Gastroesophageal sphincter (tissue), 4 donors: ENCODE results near the gene CCAR1. TPM values are rescaled to one million over a fixed set of nuclear protein-coding genes. Genes with fewer than 3 reads are reported as not detected.
"Not testable (repeated sequence)": the region's sequence is repeated elsewhere in the genome, so short reads cannot be mapped to it uniquely, and the experiment has no call there.

Experiments used
- ATAC-seq: fragments of 150-250 bp; one replicate; pipeline ENCODE4 v1.9.1; 2016; ENCODE audit warnings: mild to moderate bottlenecking, moderate library complexity
- H3K27ac ChIP-seq, 4 donors: fragments of 200-600 bp; sonication (generic) in 3 of 4; 1 replicate in 3 of 4; 2 replicates in 1 of 4; pipeline ENCODE4 v1.5.1; 2016 to 2019
- H3K27me3 ChIP-seq: fragments of 200-600 bp; sonication (generic); one replicate; pipeline ENCODE4 v1.5.1; 2019
- H3K36me3 ChIP-seq, 2 donors: fragments of 200-600 bp; sonication (generic); one replicate each; pipeline ENCODE4 v1.5.1; 2019; ENCODE audit warnings: control low read depth in 1 of 2
- H3K4me1 ChIP-seq, 3 donors: fragments of 200-600 bp; sonication (generic); 1 replicate in 2 of 3; 2 replicates in 1 of 3; pipeline ENCODE4 v1.5.1; 2016 to 2019; ENCODE audit warnings: control low read depth in 2 of 3
- H3K4me3 ChIP-seq, 2 donors: fragments of 200-600 bp; sonication (generic); one replicate each; pipeline ENCODE4 v1.5.1; 2019; ENCODE audit warnings: mild to moderate bottlenecking in 1 of 2, moderate library complexity in 1 of 2
- H3K9me3 ChIP-seq, 3 donors: fragments of 200-600 bp; sonication (generic); one replicate each; pipeline ENCODE4 v1.5.1; 2017 to 2019; ENCODE audit warnings: control low read depth in 2 of 3
- EP300 ChIP-seq: sonication (generic); formaldehyde crosslinking; IDR thresholded peaks from one replicate; pipeline ENCODE4 v1.6.1; 2017; ENCODE audit warnings: antibody characterized with exemption, mild to moderate bottlenecking
- POLR2A ChIP-seq, 2 donors: fragments of 450-650 bp; IDR thresholded peaks; one replicate each; pipeline ENCODE4 v1.6.1; 2017; ENCODE audit warnings: antibody characterized with exemption in 2 of 2, mild to moderate bottlenecking in 2 of 2, moderate library complexity in 1 of 2
- POLR2AphosphoS5 ChIP-seq: sonication (generic); formaldehyde crosslinking; IDR thresholded peaks from one replicate; pipeline ENCODE4 v1.6.1; 2017; ENCODE audit warnings: antibody characterized with exemption
- WGBS, 2 donors: methylation state at CpG; one replicate each; pipeline ENCODE4 v1.1.5; 2018; ENCODE audit warnings: low coverage in 1 of 2; 5-methylcytosine and 5-hydroxymethylcytosine counted together
- total RNA-seq, 4 donors: library from RNA; depleted of rRNA; stranded (reverse); fragments of >200 nt; gene quantifications; one replicate each; pipeline ENCODE4 v1.1.0, GENCODE V29; 2016
- TF ChIP-seq, protein P1 (sequence below), 4 experiments: fragments of 200-600 bp in 2 of 4; fragments of 450-650 bp in 2 of 4; sonication (generic) in 1 of 4; IDR thresholded peaks; one replicate each; pipeline ENCODE4 v1.5.1; 2017 to 2019; ENCODE audit warnings: antibody characterized with exemption in 4 of 4, mild to moderate bottlenecking in 2 of 4, moderate library complexity in 2 of 4

Gene CCAR1
- total RNA-seq, 4 donors from 2014 or later: 42.4 to 60.8 (median 54.8) TPM

DNA sequence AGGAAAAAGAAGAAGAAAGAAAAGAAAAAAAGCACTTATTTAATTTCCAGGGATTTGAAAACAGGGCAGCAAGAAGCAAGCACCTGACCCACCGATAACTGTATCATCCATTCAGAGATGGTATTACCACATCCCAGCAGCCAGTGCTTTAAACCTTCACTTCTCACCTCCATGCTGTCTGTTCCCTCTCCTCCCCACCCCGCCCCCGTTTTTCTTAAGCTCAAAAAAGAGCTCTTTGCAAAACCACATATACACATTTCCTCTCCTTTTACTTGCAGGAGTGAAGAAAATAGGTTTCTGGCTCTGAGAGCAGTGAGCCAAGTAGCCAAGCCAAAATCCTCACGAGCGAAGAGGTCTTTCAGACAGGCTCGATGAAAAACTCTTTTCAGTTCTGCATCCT is 108.5 kb downstream of the CCAR1 start:
- no peaks in the 10 kb centered on the region for H3K36me3 ChIP-seq
- no peak for ATAC-seq
- H3K4me1 ChIP-seq: peaks cover 0 to 16% (median 3%) of the 10 kb centered on the region in 3 donors
- H3K27ac ChIP-seq: no peak overlapping the region
- TF ChIP-seq, protein P1, sequence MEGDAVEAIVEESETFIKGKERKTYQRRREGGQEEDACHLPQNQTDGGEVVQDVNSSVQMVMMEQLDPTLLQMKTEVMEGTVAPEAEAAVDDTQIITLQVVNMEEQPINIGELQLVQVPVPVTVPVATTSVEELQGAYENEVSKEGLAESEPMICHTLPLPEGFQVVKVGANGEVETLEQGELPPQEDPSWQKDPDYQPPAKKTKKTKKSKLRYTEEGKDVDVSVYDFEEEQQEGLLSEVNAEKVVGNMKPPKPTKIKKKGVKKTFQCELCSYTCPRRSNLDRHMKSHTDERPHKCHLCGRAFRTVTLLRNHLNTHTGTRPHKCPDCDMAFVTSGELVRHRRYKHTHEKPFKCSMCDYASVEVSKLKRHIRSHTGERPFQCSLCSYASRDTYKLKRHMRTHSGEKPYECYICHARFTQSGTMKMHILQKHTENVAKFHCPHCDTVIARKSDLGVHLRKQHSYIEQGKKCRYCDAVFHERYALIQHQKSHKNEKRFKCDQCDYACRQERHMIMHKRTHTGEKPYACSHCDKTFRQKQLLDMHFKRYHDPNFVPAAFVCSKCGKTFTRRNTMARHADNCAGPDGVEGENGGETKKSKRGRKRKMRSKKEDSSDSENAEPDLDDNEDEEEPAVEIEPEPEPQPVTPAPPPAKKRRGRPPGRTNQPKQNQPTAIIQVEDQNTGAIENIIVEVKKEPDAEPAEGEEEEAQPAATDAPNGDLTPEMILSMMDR (IDR thresholded peaks at IDR 0.05): no peak
- no peak for TF ChIP-seq POLR2A (IDR thresholded peaks at IDR 0.05)
- no peak for TF ChIP-seq POLR2AphosphoS5
- no peak for TF ChIP-seq EP300
- 63 to 65% methylated on average over 4 to 6 of the region's 6 CpGs for WGBS, 2 donors
- H3K9me3 ChIP-seq: no peaks in the 10 kb centered on the region
- H3K27me3 ChIP-seq: no peaks in the 10 kb centered on the region
- no peak overlapping the region for H3K4me3 ChIP-seq

- Histone ChIP-seq H3K4me1 (peaks cover 0 to 16% (median 3%) of the 10 kb centered on the region in 3 donors), H3K27me3 (no peaks in the 10 kb centered on the region), H3K4me3 (no peak overlapping the region), H3K36me3 (no peaks in the 10 kb centered on the region), H3K9me3 (no peaks in the 10 kb centered on the region), H3K27ac (no peak overlapping the region)
- no peak for ATAC-seq
- WGBS, 2 donors: 90% methylated on average over 2 to 6 of the region's 6 CpGs
- TF ChIP-seq EP300 (no peak), POLR2AphosphoS5 (no peak), POLR2A (IDR thresholded peaks at IDR 0.05) (no peak)
- TF ChIP-seq, protein P1 (IDR thresholded peaks at IDR 0.05): no peak
Observed at GRCh38 chr10:68829952-68830351, 108.9 kb downstream of the CCAR1 start.

GRCh38 chr10:68831961-68832455 is 111.0 kb downstream of the CCAR1 start:
- 80 to 85% methylated on average over 4 of the region's 5 CpGs for WGBS, 2 donors
- Histone ChIP-seq H3K4me1 (peaks cover 0 to 8% (median 2%) of the 10 kb centered on the region in 3 donors), H3K36me3 (peaks cover 0 to 5% of the 10 kb centered on the region in 2 donors), H3K27me3 (no peaks in the 10 kb centered on the region), H3K27ac (no peak overlapping the region), H3K4me3 (no peak overlapping the region), H3K9me3 (no peaks in the 10 kb centered on the region)
- no peak for TF ChIP-seq POLR2A (IDR thresholded peaks at IDR 0.05)
- TF ChIP-seq POLR2AphosphoS5: no peak
- TF ChIP-seq, protein P1 (IDR thresholded peaks at IDR 0.05): no peak
- TF ChIP-seq EP300: no peak
- no peak for ATAC-seq

GRCh38 chr10:68832601-68833000 is 111.6 kb downstream of the CCAR1 start:
- H3K27me3 ChIP-seq: no peaks in the 10 kb centered on the region
- no peak for ATAC-seq
- H3K4me3 ChIP-seq: no peak overlapping the region
- WGBS, 2 donors: 83 to 96% methylated on average over 1 to 4 of the region's 4 CpGs
- H3K27ac ChIP-seq: no peak overlapping the region
- no peaks in the 10 kb centered on the region for H3K9me3 ChIP-seq
- H3K36me3 ChIP-seq: peaks cover 0 to 5% of the 10 kb centered on the region in 2 donors
- H3K4me1 ChIP-seq: peaks cover 0 to 7% (median 0%) of the 10 kb centered on the region in 3 donors
- TF ChIP-seq EP300: no peak
- TF ChIP-seq, protein P1 (IDR thresholded peaks at IDR 0.05): no peak
- no peak for TF ChIP-seq POLR2AphosphoS5
- no peak for TF ChIP-seq POLR2A (IDR thresholded peaks at IDR 0.05)

GRCh38 chr10:68837626-68838322 is 116.7 kb downstream of the CCAR1 start:
- no peak overlapping the region for H3K27ac ChIP-seq
- H3K27me3 ChIP-seq: no peaks in the 10 kb centered on the region
- H3K36me3 ChIP-seq: peaks cover 0 to 5% of the 10 kb centered on the region in 2 donors
- H3K4me1 ChIP-seq: no peaks in the 10 kb centered on the region
- ATAC-seq: no peak
- 82 to 87% methylated on average over 5 to 6 of the region's 8 CpGs for WGBS, 2 donors
- H3K4me3 ChIP-seq: no peak overlapping the region
- TF ChIP-seq, protein P1 (IDR thresholded peaks at IDR 0.05): no peak
- TF ChIP-seq POLR2A (IDR thresholded peaks at IDR 0.05) (no peak), POLR2AphosphoS5 (no peak), EP300 (no peak)
- no peaks in the 10 kb centered on the region for H3K9me3 ChIP-seq

- WGBS, 2 donors: 92 to 93% methylated on average over 4 to 5 of the region's 9 CpGs
- not testable (repeated sequence) for H3K9me3 ChIP-seq, H3K4me1 ChIP-seq, H3K27me3 ChIP-seq, H3K27ac ChIP-seq, H3K4me3 ChIP-seq, H3K36me3 ChIP-seq, ATAC-seq
Observed at GRCh38 chr10:68840650-68841049, 119.6 kb downstream of the CCAR1 start.
